ENCODE data around the gene UNCX. TPM values are rescaled to one million over a fixed set of nuclear protein-coding genes. Genes with fewer than 3 reads are reported as not detected.

Gene UNCX
- total RNA-seq, 2 experiments from 2014 or later: not detected

- no peak overlapping the region for H3K4me2 ChIP-seq (ENCODE audit: low read length)
- no peak overlapping the region for H2AFZ ChIP-seq (ENCODE audit: low read length)
- no peaks in the 10 kb centered on the region for H3K9me2 ChIP-seq (ENCODE audit: insufficient read depth, low read length)
- no peak overlapping the region for H3K27ac ChIP-seq (ENCODE audit: low read depth, low read length, poor library complexity, severe bottlenecking)
- DNase-seq (ENCODE audit: low spot score): no peak
- BruUV-seq (replicated peaks): no TSS peak
- intact Hi-C loops (cut with micrococcal nuclease; ENCODE audit: unreplicated experiment): no loop called here
- ChIA-PET POLR2A (interaction anchor here (0.6 kb wide), 1 partner anchor 15 kb away, joined by 3 read pairs; no protein-coding TSS in a partner anchor), CTCF (ENCODE audit: unreplicated experiment) (no interaction called here)
- TF ChIP-seq CTCF (conservative IDR thresholded peaks at IDR 0.05; ENCODE audit: low read length) (no peak), EZH2phosphoT487 (IDR thresholded peaks at IDR 0.05; ENCODE audit: borderline replicate concordance, low read depth, low read length) (no peak)
- no peaks in the 10 kb centered on the region for H4K20me1 ChIP-seq (ENCODE audit: insufficient read depth, low read length)
- H3K4me3 ChIP-seq (ENCODE audit: low read depth, low read length, poor library complexity, severe bottlenecking): no peak overlapping the region
- H3K4me1 ChIP-seq (ENCODE audit: insufficient read depth, low read length, poor library complexity, severe bottlenecking): no peaks in the 10 kb centered on the region
- H3K9me3 ChIP-seq (ENCODE audit: low read length): no peaks in the 10 kb centered on the region
- no peaks in the 10 kb centered on the region for H3K36me3 ChIP-seq (ENCODE audit: insufficient read depth, low read length)
- no peaks in the 10 kb centered on the region for H3K79me2 ChIP-seq (ENCODE audit: insufficient read depth, low read depth, low read length)
Measured at GRCh38 chr7:1237704-1238255, 5.1 kb downstream of the UNCX start.

GRCh38 chr7:1238450-1238882, 5.8 kb downstream of the UNCX start:
- no peak for DNase-seq (ENCODE audit: low spot score)
- intact Hi-C loops (cut with micrococcal nuclease; ENCODE audit: unreplicated experiment): no loop called here
- ChIA-PET POLR2A (interaction anchor here (0.6 kb wide), 1 partner anchor 16 kb away, joined by 3 read pairs; no protein-coding TSS in a partner anchor), CTCF (ENCODE audit: unreplicated experiment) (no interaction called here)
- no peaks in the 10 kb centered on the region for H3K79me2 ChIP-seq (ENCODE audit: insufficient read depth, low read depth, low read length)
- H3K4me1 ChIP-seq (ENCODE audit: insufficient read depth, low read length, poor library complexity, severe bottlenecking): no peaks in the 10 kb centered on the region
- H3K9me2 ChIP-seq (ENCODE audit: insufficient read depth, low read length): no peaks in the 10 kb centered on the region
- H4K20me1 ChIP-seq (ENCODE audit: insufficient read depth, low read length): no peaks in the 10 kb centered on the region
- H3K27ac ChIP-seq (ENCODE audit: low read depth, low read length, poor library complexity, severe bottlenecking): no peak overlapping the region
- no peak overlapping the region for H3K4me2 ChIP-seq (ENCODE audit: low read length)
- no peak overlapping the region for H2AFZ ChIP-seq (ENCODE audit: low read length)
- no peaks in the 10 kb centered on the region for H3K9me3 ChIP-seq (ENCODE audit: low read length)
- H3K4me3 ChIP-seq (ENCODE audit: low read depth, low read length, poor library complexity, severe bottlenecking): no peak overlapping the region
- BruUV-seq (replicated peaks): no TSS peak
- no peaks in the 10 kb centered on the region for H3K36me3 ChIP-seq (ENCODE audit: insufficient read depth, low read length)
- no peak for TF ChIP-seq EZH2phosphoT487 (IDR thresholded peaks at IDR 0.05; ENCODE audit: borderline replicate concordance, low read depth, low read length)
- no peak for TF ChIP-seq CTCF (conservative IDR thresholded peaks at IDR 0.05; ENCODE audit: low read length)

GRCh38 chr7:1238931-1239802, 6.5 kb downstream of the UNCX start:
- Histone ChIP-seq H3K4me2 (ENCODE audit: low read length) (no peak overlapping the region), H3K27ac (ENCODE audit: low read depth, low read length, poor library complexity, severe bottlenecking) (no peak overlapping the region)

More at GRCh38 chr7:1238931-1239802, 6.5 kb downstream of the UNCX start:
- Histone ChIP-seq H3K4me1 (ENCODE audit: insufficient read depth, low read length, poor library complexity, severe bottlenecking) (no peaks in the 10 kb centered on the region), H3K79me2 (ENCODE audit: insufficient read depth, low read depth, low read length) (no peaks in the 10 kb centered on the region), H3K9me3 (ENCODE audit: low read length) (no peaks in the 10 kb centered on the region), H3K4me3 (ENCODE audit: low read depth, low read length, poor library complexity, severe bottlenecking) (no peak overlapping the region), H3K36me3 (ENCODE audit: insufficient read depth, low read length) (no peaks in the 10 kb centered on the region), H3K9me2 (ENCODE audit: insufficient read depth, low read length) (no peaks in the 10 kb centered on the region), H4K20me1 (ENCODE audit: insufficient read depth, low read length) (no peaks in the 10 kb centered on the region), H2AFZ (ENCODE audit: low read length) (no peak overlapping the region)
- TF ChIP-seq EZH2phosphoT487 (IDR thresholded peaks at IDR 0.05; ENCODE audit: borderline replicate concordance, low read depth, low read length) (no peak), CTCF (conservative IDR thresholded peaks at IDR 0.05; ENCODE audit: low read length) (no peak)
- DNase-seq (ENCODE audit: low spot score): no peak
- no TSS peak for BruUV-seq (replicated peaks)
- CTCF ChIA-PET (ENCODE audit: unreplicated experiment): no interaction called here
- intact Hi-C loops (cut with micrococcal nuclease; ENCODE audit: unreplicated experiment): no loop called here
- POLR2A ChIA-PET: interaction anchor here (0.6 to 0.7 kb wide), 2 partner anchors 564 to 1143 kb away, joined by 4 to 5 read pairs; no protein-coding TSS in a partner anchor

Measured in OCI-LY7 (cell line).